ENCODE data around the gene CAMK2N2.

GRCh38 chr3:184305577-184305976 is 44.2 kb upstream of the CAMK2N2 start:
- no peak for TF ChIP-seq POLR2AphosphoS5 (IDR thresholded peaks at IDR 0.05; ENCODE audit: low read depth, low read length)
- no peak for TF ChIP-seq TAF1 (IDR thresholded peaks at IDR 0.05; ENCODE audit: borderline replicate concordance, insufficient read depth, low read length)
- no peak for TF ChIP-seq REST (IDR thresholded peaks at IDR 0.05; ENCODE audit: insufficient read depth in 1 of 2, low read depth in 2 of 2, low read length in 2 of 2)
- no peak for TF ChIP-seq SIN3A (IDR thresholded peaks at IDR 0.05; ENCODE audit: borderline replicate concordance, insufficient read depth, low read length)
- TF ChIP-seq FOXP2 (optimal IDR thresholded peaks at IDR 0.05; ENCODE audit: borderline replicate concordance, extremely low read depth, extremely low read length, insufficient read depth): no peak

Data from PFSK-1 (cell line).